CD4-positive, alpha-beta T cell (primary cell): ENCODE measurements around the gene GCLC. TPM values are rescaled to one million over a fixed set of nuclear protein-coding genes. Genes with fewer than 3 reads are reported as not detected.
"Not testable (repeated sequence)": the region's sequence is repeated elsewhere in the genome, so short reads cannot be mapped to it uniquely, and the experiment has no call there.

Experiments
- ATAC-seq: fragments of 200-7000 bp; cut with Tn5 transposase; one replicate; pipeline ENCODE4 v1.10.0; 2022; ENCODE audit warnings: mild to moderate bottlenecking; ENCODE audit not compliant: poor library complexity
- CTCF ChIA-PET: fragments of 350-600 bp; sonication (Branson Sonifier 250); formaldehyde crosslinking; loops from one replicate; lab custom pipeline; 2021; ENCODE audit warnings: antibody characterized with exemption, inconsistent platforms; lab: Charles Lee
- POLR2A ChIA-PET: fragments of 350-600 bp; sonication (Branson Sonifier 250); formaldehyde crosslinking; loops from one replicate; lab custom pipeline; 2021; ENCODE audit warnings: antibody characterized with exemption, inconsistent platforms; lab: Charles Lee
- DNase-seq, 14 experiments: peaks; one replicate each; pipeline ENCODE4 v3.0.0-alpha.2; 2013 to 2020; ENCODE audit warnings: mixed read lengths in 2 of 14
- H3K27ac ChIP-seq, 2 donors: one replicate each; pipeline versions ENCODE4 v1.5.1 to v1.7.0; 2013; ENCODE audit warnings: low read length in 2 of 2, low read depth in 1 of 2, mild to moderate bottlenecking in 1 of 2
- H3K27me3 ChIP-seq, 2 experiments: 1 replicate in 1 of 2; 2 replicates in 1 of 2; pipeline versions ENCODE4 v1.6.1 to v1.7.0; 2013; ENCODE audit warnings: low read length in 2 of 2, control low read depth in 1 of 2, mild to moderate bottlenecking in 1 of 2, moderate library complexity in 1 of 2; ENCODE audit not compliant: insufficient read depth in 2 of 2, control insufficient read depth in 1 of 2
- H3K36me3 ChIP-seq: one replicate; pipeline ENCODE4 v1.6.1; 2013; ENCODE audit warnings: low read length, control low read depth; ENCODE audit not compliant: insufficient read depth
- H3K4me1 ChIP-seq: one replicate; pipeline ENCODE4 v1.6.1; 2013; ENCODE audit warnings: low read length, control low read depth; ENCODE audit not compliant: insufficient read depth
- H3K4me3 ChIP-seq: one replicate; pipeline ENCODE4 v1.5.1; 2013; ENCODE audit warnings: mild to moderate bottlenecking, low read length, moderate library complexity
- H3K9me3 ChIP-seq, 2 experiments: 1 replicate in 1 of 2; 2 replicates in 1 of 2; pipeline versions ENCODE4 v1.6.1 to v1.7.0; 2013; ENCODE audit warnings: low read length in 2 of 2, mild to moderate bottlenecking in 2 of 2, control low read depth in 1 of 2, moderate library complexity in 1 of 2; ENCODE audit not compliant: control insufficient read depth in 1 of 2, insufficient read depth in 1 of 2
- H3K27ac Mint-ChIP-seq: one replicate; pipeline ENCODE4 v1.8.0; 2020; ENCODE audit warnings: mixed read lengths
- H3K27me3 Mint-ChIP-seq: one replicate; pipeline ENCODE4 v1.8.0; 2021; ENCODE audit warnings: mixed read lengths
- H3K36me3 Mint-ChIP-seq: one replicate; pipeline ENCODE4 v1.8.0; 2021; ENCODE audit warnings: low read depth, mixed read lengths
- H3K4me1 Mint-ChIP-seq: one replicate; pipeline ENCODE4 v1.8.0; 2021; ENCODE audit warnings: low read depth, mixed read lengths
- H3K4me3 Mint-ChIP-seq: one replicate; pipeline ENCODE4 v1.8.0; 2020; ENCODE audit warnings: mild to moderate bottlenecking, mixed read lengths
- H3K9me3 Mint-ChIP-seq: one replicate; pipeline ENCODE4 v1.8.0; 2020; ENCODE audit warnings: mixed read lengths
- CTCF ChIP-seq: fragments of 200-600 bp; IDR thresholded peaks from one replicate; pipeline ENCODE4 v1.8.0; 2022; ENCODE audit warnings: antibody characterized with exemption, mild to moderate bottlenecking
- intact Hi-C, 2 experiments: fragments of 100-400 bp; cut with DNase I in 1 of 2; cut with micrococcal nuclease in 1 of 2; formaldehyde crosslinking; loops; one replicate each; pipeline versions ENCODE4 v1.15.1 to v1.9.0; 2023 to 2025; cut with DNase I, micrococcal nuclease
- total RNA-seq, 174 experiments: library from RNA in 2 of 174; stranded (reverse) in 2 of 174; gene quantifications; one replicate each; pipeline ENCODE4 v1.2.3 and lab custom pipeline; 2021 to 2026

The GCLC gene
- total RNA-seq, 2 experiments from 2014 or later = 8.9 to 10.1 TPM

- ChIA-PET POLR2A (no interaction called here), CTCF (no interaction called here)
- Histone ChIP-seq H3K4me1 (no peaks in the 10 kb centered on the region), H3K27ac (no peak overlapping the region), H3K27me3 (peaks cover 6 to 8% of the 10 kb centered on the region in 2 experiments), H3K36me3 (no peaks in the 10 kb centered on the region), H3K4me3 (no peak overlapping the region), H3K9me3 (no peaks in the 10 kb centered on the region)
- peaks cover 14% of the 10 kb centered on the region for H3K4me1 Mint-ChIP-seq
- H3K27ac Mint-ChIP-seq = no peak overlapping the region
- DNase-seq (no peak), ATAC-seq (no peak)
- H3K27me3 Mint-ChIP-seq = peaks cover 11% of the 10 kb centered on the region
- no peaks in the 10 kb centered on the region for H3K36me3 Mint-ChIP-seq
- no peaks in the 10 kb centered on the region for H3K9me3 Mint-ChIP-seq
- TF ChIP-seq CTCF = no peak
- H3K4me3 Mint-ChIP-seq = no peak overlapping the region
- intact Hi-C loops = loop anchor here (5.0 to 10.0 kb wide), 5 partner anchors 189 to 757 kb away; no protein-coding TSS in a partner anchor
Measured at GRCh38 chr6:53481323-53481722, 63.6 kb downstream of the GCLC start.

- H3K36me3 ChIP-seq, CTCF ChIA-PET, H3K27ac Mint-ChIP-seq, H3K9me3 ChIP-seq, H3K27ac ChIP-seq, H3K4me3 ChIP-seq, H3K9me3 Mint-ChIP-seq, H3K4me3 Mint-ChIP-seq, DNase-seq, H3K4me1 ChIP-seq, H3K36me3 Mint-ChIP-seq, ATAC-seq, H3K27me3 ChIP-seq, POLR2A ChIA-PET, H3K27me3 Mint-ChIP-seq: not testable (repeated sequence)
- peaks cover 14% of the 10 kb centered on the region for H3K4me1 Mint-ChIP-seq
- intact Hi-C loops = loop anchor here (5.0 to 10.0 kb wide), 5 partner anchors 188 to 756 kb away; no protein-coding TSS in a partner anchor
Measured at GRCh38 chr6:53480774-53481173, 64.1 kb downstream of the GCLC start.

- intact Hi-C loops = loop anchor here (5.0 to 10.0 kb wide), 5 partner anchors 188 to 755 kb away; no protein-coding TSS in a partner anchor
- H3K27me3 Mint-ChIP-seq = peaks cover 6% of the 10 kb centered on the region
- POLR2A ChIA-PET = interaction anchor here (0.6 kb wide), 1 partner anchor 45 kb away, joined by 3 read pairs; no protein-coding TSS in a partner anchor
- CTCF ChIA-PET = no interaction called here
- H3K9me3 Mint-ChIP-seq = no peaks in the 10 kb centered on the region
- H3K4me1 ChIP-seq = no peaks in the 10 kb centered on the region
- no peaks in the 10 kb centered on the region for H3K27me3 ChIP-seq
- TF ChIP-seq CTCF = no peak
- DNase-seq (no peak), ATAC-seq (no peak)
- H3K36me3 ChIP-seq = no peaks in the 10 kb centered on the region
- peaks cover 14% of the 10 kb centered on the region for H3K4me1 Mint-ChIP-seq
- H3K9me3 ChIP-seq = no peaks in the 10 kb centered on the region
- no peak overlapping the region for H3K27ac ChIP-seq
- H3K4me3 ChIP-seq = no peak overlapping the region
- H3K4me3 Mint-ChIP-seq = no peak overlapping the region
- no peak overlapping the region for H3K27ac Mint-ChIP-seq
- H3K36me3 Mint-ChIP-seq = no peaks in the 10 kb centered on the region
Measured at GRCh38 chr6:53479871-53480270, 65.0 kb downstream of the GCLC start.

GRCh38 chr6:53476964-53477363, 67.9 kb downstream of the GCLC start:
- Mint-ChIP-seq H3K36me3 (no peaks in the 10 kb centered on the region), H3K27ac (no peak overlapping the region), H3K4me1 (peaks cover 8% of the 10 kb centered on the region), H3K4me3 (no peak overlapping the region), H3K9me3 (no peaks in the 10 kb centered on the region), H3K27me3 (no peaks in the 10 kb centered on the region)
- no peak for TF ChIP-seq CTCF
- DNase-seq (no peak), ATAC-seq (no peak)
- CTCF ChIA-PET = no interaction called here
- H3K27me3 ChIP-seq = no peaks in the 10 kb centered on the region
- POLR2A ChIA-PET = no interaction called here
- no peak overlapping the region for H3K27ac ChIP-seq
- no peaks in the 10 kb centered on the region for H3K9me3 ChIP-seq
- H3K36me3 ChIP-seq = no peaks in the 10 kb centered on the region
- H3K4me1 ChIP-seq = no peaks in the 10 kb centered on the region
- no peak overlapping the region for H3K4me3 ChIP-seq
- intact Hi-C loops = no loop called here
